Gastroesophageal sphincter (tissue), 3 donors: Measurements from ENCODE around the gene C6orf62.

Experiments used
- CTCF ChIP-seq, 4 experiments: fragments of 200-600 bp in 2 of 4; fragments of 450-650 bp in 2 of 4; sonication (generic) in 1 of 4; IDR thresholded peaks; one replicate each; pipeline ENCODE4 v1.5.1; 2017 to 2019; ENCODE audit warnings: antibody characterized with exemption in 4 of 4, mild to moderate bottlenecking in 2 of 4, moderate library complexity in 2 of 4
- POLR2A ChIP-seq, 2 donors: fragments of 450-650 bp; IDR thresholded peaks; one replicate each; pipeline ENCODE4 v1.6.1; 2017; ENCODE audit warnings: antibody characterized with exemption in 2 of 2, mild to moderate bottlenecking in 2 of 2, moderate library complexity in 1 of 2

DNA sequence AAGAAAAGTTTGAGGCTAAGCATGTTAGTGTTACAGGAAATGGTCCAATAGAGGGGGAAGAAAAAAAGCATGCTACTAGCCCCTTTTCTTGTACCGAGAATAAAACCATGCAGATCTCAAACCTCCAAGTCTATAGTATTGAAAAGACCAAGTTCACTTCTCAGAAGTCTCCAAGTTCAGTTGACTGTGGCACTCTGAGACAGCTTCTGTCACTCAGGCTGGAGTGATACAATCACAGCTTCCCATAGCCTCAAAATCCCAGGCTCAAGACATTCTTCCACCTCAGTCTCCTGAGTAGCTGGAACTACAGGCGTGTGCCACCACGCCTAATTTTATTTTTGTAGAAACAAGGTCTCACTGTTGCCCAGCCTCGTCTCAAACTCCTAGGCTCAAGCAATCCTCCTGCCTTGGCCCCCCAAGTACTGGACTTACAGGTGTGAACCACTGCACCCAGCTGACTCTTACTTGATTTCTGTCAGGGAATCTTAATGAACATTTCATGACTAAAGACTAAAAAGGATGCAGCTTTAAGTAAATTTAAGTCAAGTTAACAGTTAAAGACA, 16.2 kb downstream of the C6orf62 start:
- TF ChIP-seq CTCF (IDR thresholded peaks at IDR 0.05): no peak
- TF ChIP-seq POLR2A (IDR thresholded peaks at IDR 0.05): no peak
